ENCODE data around the gene ME3. TPM values are rescaled to one million over a fixed set of nuclear protein-coding genes. Genes with fewer than 3 reads are reported as not detected.

The ME3 gene
- total RNA-seq, 1 donor, result 19.9 TPM

DNA sequence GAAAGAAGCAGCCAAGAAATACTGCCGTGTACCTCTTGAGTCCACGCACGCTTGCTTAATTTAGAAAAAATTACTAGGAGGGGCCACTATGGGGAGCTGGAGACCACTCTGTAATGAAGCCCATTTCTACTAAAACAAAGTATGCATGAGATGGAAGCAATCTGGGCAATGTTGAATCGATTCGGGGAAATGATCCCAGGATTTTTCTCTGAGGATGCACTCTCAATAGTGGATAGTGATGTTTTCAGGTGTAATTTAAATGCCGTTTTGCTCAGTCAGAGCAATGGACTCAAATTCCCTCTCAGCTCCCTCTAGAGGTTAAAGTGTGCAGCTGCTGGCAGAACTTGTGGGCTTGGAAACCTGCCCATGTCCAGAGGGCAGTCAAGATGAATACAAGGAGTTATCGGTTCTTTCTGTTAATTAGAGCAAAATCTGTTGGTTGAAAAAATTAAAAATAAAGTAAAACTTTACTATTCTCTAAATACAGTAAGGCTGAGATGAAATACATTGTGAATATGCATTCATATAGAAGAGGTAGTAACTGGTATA, 64.1 kb downstream of the ME3 start:
- peak; percentile 79 for DNase-seq (ENCODE audit: low read depth)
- TF ChIP-seq, protein P1, sequence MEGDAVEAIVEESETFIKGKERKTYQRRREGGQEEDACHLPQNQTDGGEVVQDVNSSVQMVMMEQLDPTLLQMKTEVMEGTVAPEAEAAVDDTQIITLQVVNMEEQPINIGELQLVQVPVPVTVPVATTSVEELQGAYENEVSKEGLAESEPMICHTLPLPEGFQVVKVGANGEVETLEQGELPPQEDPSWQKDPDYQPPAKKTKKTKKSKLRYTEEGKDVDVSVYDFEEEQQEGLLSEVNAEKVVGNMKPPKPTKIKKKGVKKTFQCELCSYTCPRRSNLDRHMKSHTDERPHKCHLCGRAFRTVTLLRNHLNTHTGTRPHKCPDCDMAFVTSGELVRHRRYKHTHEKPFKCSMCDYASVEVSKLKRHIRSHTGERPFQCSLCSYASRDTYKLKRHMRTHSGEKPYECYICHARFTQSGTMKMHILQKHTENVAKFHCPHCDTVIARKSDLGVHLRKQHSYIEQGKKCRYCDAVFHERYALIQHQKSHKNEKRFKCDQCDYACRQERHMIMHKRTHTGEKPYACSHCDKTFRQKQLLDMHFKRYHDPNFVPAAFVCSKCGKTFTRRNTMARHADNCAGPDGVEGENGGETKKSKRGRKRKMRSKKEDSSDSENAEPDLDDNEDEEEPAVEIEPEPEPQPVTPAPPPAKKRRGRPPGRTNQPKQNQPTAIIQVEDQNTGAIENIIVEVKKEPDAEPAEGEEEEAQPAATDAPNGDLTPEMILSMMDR (IDR thresholded peaks at IDR 0.05; ENCODE audit: insufficient read depth, low read depth, low read length), result peak; percentile 96
- peak overlapping the region; percentile 26 for H3K4me3 ChIP-seq (ENCODE audit: low read depth, low read length)

DNA sequence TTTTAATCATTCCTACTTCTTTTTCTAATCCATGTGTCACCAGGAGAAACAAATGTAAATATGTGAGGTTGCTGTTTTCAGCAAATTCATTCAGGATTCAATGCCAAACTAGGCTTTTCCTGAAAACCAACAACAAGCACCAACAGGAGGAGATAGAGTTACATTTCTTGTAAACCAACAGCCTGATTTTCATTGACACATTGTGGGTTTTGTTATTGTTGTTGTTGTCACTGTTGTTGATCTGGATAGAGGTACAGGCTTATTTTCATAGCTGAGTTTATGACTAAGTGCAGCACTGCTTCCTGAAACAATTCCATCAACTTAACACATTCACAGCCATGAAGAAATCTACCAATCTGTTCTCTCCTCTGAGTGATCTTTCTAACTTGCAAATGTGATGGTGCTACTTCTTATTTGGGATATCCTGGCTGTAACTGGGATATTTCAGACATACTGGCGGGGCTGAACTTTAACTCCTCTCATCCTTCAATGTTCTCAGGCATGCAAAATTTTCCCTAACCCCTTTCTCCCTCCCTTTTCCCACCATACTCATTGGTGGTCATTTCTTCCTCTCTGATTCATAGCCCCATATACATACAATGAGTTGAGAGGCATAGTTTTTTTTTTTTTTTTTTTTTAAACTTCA, 65.5 kb downstream of the ME3 start:
- TF ChIP-seq, protein P1 (IDR thresholded peaks at IDR 0.05; ENCODE audit: insufficient read depth, low read depth, low read length), result peak; percentile 20
- DNase-seq (ENCODE audit: low read depth), result peak; percentile 78
- no peak overlapping the region for H3K4me3 ChIP-seq (ENCODE audit: low read depth, low read length)

DNA sequence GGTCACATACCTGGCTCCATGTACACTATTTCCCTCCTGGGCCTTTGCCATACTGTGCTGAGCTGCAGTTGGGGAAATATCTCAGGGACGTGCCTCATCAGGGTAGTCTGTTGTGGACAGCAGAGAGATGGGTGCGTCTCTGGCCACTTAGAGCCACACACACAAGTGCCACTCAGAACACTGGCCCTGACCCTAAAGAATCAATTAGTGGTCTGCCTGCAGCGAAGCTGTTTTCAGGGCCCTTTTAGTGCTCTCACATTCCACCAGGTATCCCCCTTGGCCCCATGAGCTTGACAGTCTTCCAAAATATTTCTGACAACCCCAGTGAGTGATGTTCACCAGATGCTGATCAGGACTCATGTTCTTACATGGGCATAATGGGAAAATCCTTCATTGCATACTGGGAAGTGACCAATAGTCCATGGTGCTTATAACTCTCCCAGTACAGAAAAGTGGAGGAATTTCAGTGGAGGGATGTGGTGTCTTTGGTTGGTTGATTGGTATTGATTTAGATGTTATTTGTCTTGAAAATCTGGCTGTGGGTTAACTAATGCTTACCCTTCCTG, 66.1 kb downstream of the ME3 start:
- TF ChIP-seq, protein P1 (IDR thresholded peaks at IDR 0.05; ENCODE audit: insufficient read depth, low read depth, low read length), result no peak
- DNase-seq (ENCODE audit: low read depth), result no peak
- H3K4me3 ChIP-seq (ENCODE audit: low read depth, low read length), result no peak overlapping the region

DNA sequence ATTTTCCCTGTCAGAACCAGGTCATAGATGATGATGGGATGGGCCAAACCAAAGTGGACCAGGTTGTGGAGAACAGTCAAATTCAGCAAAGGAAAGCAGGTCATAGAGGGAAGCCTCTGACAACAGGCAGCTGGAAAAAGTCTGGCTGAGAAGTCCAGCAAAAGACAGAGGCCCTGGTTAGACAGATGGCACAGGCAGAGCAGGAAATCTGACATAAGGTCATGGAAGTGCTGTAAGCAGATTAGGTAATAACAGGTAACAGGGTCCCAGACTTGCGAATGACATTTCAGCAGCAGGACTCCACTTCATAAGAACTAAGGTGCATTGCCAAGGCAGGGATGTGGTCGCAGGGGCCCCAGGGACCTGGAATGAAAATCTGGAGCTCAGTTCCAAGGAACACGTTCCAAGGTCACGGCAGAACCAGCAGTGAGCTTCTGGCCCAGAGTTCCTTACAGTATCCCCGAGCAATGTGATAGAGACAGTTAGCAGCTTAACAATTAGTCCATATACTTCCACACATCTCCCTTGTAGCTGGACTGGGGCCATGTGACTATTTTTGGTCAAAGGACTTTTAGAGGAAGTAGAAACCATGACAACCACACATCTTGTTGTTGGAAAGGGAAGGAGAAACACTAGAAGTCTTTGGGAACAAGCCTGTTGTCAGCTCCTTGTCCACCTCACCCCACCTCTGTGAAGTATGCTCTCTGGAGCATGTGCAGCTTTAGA, 75.4 kb downstream of the ME3 start:
- TF ChIP-seq, protein P1 (IDR thresholded peaks at IDR 0.05; ENCODE audit: insufficient read depth, low read depth, low read length), result no peak
- H3K4me3 ChIP-seq (ENCODE audit: low read depth, low read length), result no peak overlapping the region
- DNase-seq (ENCODE audit: low read depth), result no peak

DNA sequence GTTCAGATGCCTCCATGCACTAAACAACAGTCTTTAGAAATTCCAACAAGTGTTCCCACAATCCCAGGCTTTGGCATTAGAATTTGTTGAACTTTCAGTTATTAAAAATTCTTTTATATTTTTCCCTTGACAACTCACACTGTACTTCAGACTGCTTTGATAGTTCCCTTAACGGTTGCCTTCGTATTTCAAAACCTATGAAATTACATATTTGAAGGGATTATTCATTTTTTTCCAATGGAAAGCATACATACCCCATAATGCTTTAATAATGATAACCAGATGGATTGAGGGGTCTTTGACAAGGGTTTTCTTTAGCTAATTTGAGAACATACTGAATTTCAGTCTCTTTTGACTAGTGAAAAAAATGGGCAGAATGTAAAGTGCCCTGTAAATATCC, 76.5 kb downstream of the ME3 start:
- DNase-seq (ENCODE audit: low read depth), result no peak
- TF ChIP-seq, protein P1 (IDR thresholded peaks at IDR 0.05; ENCODE audit: insufficient read depth, low read depth, low read length), result no peak
- H3K4me3 ChIP-seq (ENCODE audit: low read depth, low read length), result no peak overlapping the region

DNA sequence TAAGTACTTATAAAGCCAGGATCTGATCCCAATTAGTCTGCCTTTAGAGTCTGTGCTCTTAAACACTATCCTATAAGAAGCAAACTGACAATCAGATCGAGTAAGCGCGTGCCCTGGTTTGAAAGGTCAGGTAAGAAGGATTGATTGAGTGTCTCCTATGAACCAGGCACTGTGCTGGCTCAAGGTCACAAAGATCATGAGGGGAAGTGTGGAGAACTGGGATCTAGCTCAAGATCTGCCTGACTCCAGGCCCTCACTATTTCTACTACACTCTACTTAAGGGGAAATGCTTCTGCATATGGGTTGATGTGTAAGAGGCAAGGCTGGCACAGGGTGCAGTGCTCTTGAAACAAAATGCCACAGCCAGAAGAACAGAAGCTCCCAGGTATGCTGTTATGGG, 77.0 kb downstream of the ME3 start:
- DNase-seq (ENCODE audit: low read depth), result no peak
- no peak overlapping the region for H3K4me3 ChIP-seq (ENCODE audit: low read depth, low read length)
- TF ChIP-seq, protein P1 (IDR thresholded peaks at IDR 0.05; ENCODE audit: insufficient read depth, low read depth, low read length), result no peak
